ENCODE results near the gene MDM2. TPM values are rescaled to one million over a fixed set of nuclear protein-coding genes. Genes with fewer than 3 reads are reported as not detected.

MDM2 gene
- total RNA-seq, 1 donor from 2014 or later = 36.0 TPM

GRCh38 chr12:68900241-68900640, 92.3 kb downstream of the MDM2 start:
- Histone ChIP-seq H3K4me3 (no peak overlapping the region), H3K36me3 (no peaks in the 10 kb centered on the region), H3K9me3 (replicated peaks) (no peaks in the 10 kb centered on the region), H3K27ac (replicated peaks) (no peak overlapping the region), H3K27me3 (ENCODE audit: low read depth) (no peaks in the 10 kb centered on the region), H3K4me1 (no peaks in the 10 kb centered on the region)
- no peak for DNase-seq
- intact Hi-C loops (cut with micrococcal nuclease) = no loop called here
- no peak for TF ChIP-seq CTCF (IDR thresholded peaks at IDR 0.05; ENCODE audit: borderline replicate concordance)

Other genes starting within 250 kb of the MDM2 start
- 41.5 TPM for gene RAP1B, start 197.3 kb upstream of the MDM2 start, total RNA-seq
- 18.7 TPM for gene NUP107, start 121.2 kb upstream of the MDM2 start, total RNA-seq
- gene SLC35E3, start 62.0 kb upstream of the MDM2 start, total RNA-seq = 5.1 TPM
- gene CPM, start 125.0 kb downstream of the MDM2 start, total RNA-seq = 6.3 TPM